WTC11 (cell line): ENCODE results near the gene STX5. TPM values are rescaled to one million over a fixed set of nuclear protein-coding genes. Genes with fewer than 3 reads are reported as not detected.

Experiments
- ATAC-seq: fragments of 200-7000 bp; cut with Tn5 transposase; 2 replicates; pipeline ENCODE4 v1.10.0; 2021; ENCODE audit warnings: mild to moderate bottlenecking, moderate library complexity
- CTCF ChIA-PET: fragments of 300-600 bp; sonication (Branson Sonifier 250); formaldehyde crosslinking; loops from one replicate; lab custom pipeline; 2021; ENCODE audit warnings: antibody characterized with exemption; lab: Charles Lee
- POLR2A ChIA-PET: fragments of 350-600 bp; sonication (Branson Sonifier 250); formaldehyde crosslinking; loops from one replicate; lab custom pipeline; 2021; ENCODE audit warnings: antibody characterized with exemption; lab: Charles Lee
- DNase-seq: peaks from one replicate; pipeline ENCODE4 v3.0.0; 2021; ENCODE audit warnings: low spot score
- H3K27ac Mint-ChIP-seq: 2 replicates; pipeline ENCODE4 v1.8.0; 2021; ENCODE audit warnings: mixed read lengths
- H3K27me3 Mint-ChIP-seq: 2 replicates; pipeline ENCODE4 v1.8.0; 2021; ENCODE audit warnings: low read depth, mild to moderate bottlenecking, moderate library complexity, mixed read lengths
- H3K36me3 Mint-ChIP-seq: 2 replicates; pipeline ENCODE4 v1.8.0; 2021; ENCODE audit warnings: mixed read lengths
- H3K4me1 Mint-ChIP-seq: 2 replicates; pipeline ENCODE4 v1.8.0; 2022; ENCODE audit warnings: mixed read lengths
- H3K4me3 Mint-ChIP-seq: 2 replicates; pipeline ENCODE4 v1.8.0; 2021; ENCODE audit warnings: mild to moderate bottlenecking, moderate library complexity, mixed read lengths
- H3K9me3 Mint-ChIP-seq: 2 replicates; pipeline ENCODE4 v1.8.0; 2021; ENCODE audit warnings: mixed read lengths
- ARID4B ChIP-seq: sonication (generic); formaldehyde crosslinking; IDR thresholded peaks from 2 replicates; pipeline ENCODE4 v1.8.0; 2023; ENCODE audit warnings: missing genetic modification reagents, mild to moderate bottlenecking, borderline replicate concordance
- ATF3 ChIP-seq: sonication (generic); formaldehyde crosslinking; conservative IDR thresholded peaks from 2 replicates; pipeline ENCODE4 v1.8.1; 2022; ENCODE audit warnings: mild to moderate bottlenecking, missing genetic modification reagents
- CDX4 ChIP-seq: fragments of 250-450 bp; sonication (Bioruptor Pico); IDR thresholded peaks from 2 replicates; pipeline ENCODE4 v1.9.0; 2021; ENCODE audit warnings: moderate library complexity, mild to moderate bottlenecking, inconsistent platforms, borderline replicate concordance
- E2F4 ChIP-seq: sonication (generic); formaldehyde crosslinking; IDR thresholded peaks from 2 replicates; pipeline ENCODE4 v1.8.1; 2022; ENCODE audit warnings: low read depth, mild to moderate bottlenecking, moderate library complexity, missing genetic modification reagents, borderline replicate concordance
- EMX1 ChIP-seq: fragments of 250-450 bp; sonication (Bioruptor Pico); IDR thresholded peaks from 2 replicates; pipeline ENCODE4 v1.8.0; 2021; ENCODE audit warnings: mild to moderate bottlenecking
- FOXP1 ChIP-seq: sonication (generic); formaldehyde crosslinking; IDR thresholded peaks from 2 replicates; pipeline ENCODE4 v1.8.0; 2022; ENCODE audit warnings: missing genetic modification reagents, mild to moderate bottlenecking, moderate library complexity, borderline replicate concordance
- KAT7 ChIP-seq: sonication (generic); formaldehyde crosslinking; IDR thresholded peaks from 2 replicates; pipeline ENCODE4 v1.8.1; 2023; ENCODE audit warnings: missing genetic modification reagents, mild to moderate bottlenecking, borderline replicate concordance
- MLX ChIP-seq: sonication (generic); formaldehyde crosslinking; IDR thresholded peaks from 2 replicates; pipeline ENCODE4 v1.8.1; 2023; ENCODE audit warnings: mild to moderate bottlenecking, missing genetic modification reagents, moderate library complexity
- NFATC4 ChIP-seq: fragments of 250-450 bp; sonication (Bioruptor Pico); IDR thresholded peaks from 2 replicates; pipeline ENCODE4 v1.9.0; 2021; ENCODE audit warnings: mild to moderate bottlenecking
- NFE2L1 ChIP-seq: sonication (generic); formaldehyde crosslinking; IDR thresholded peaks from 2 replicates; pipeline ENCODE4 v1.8.1; 2023; ENCODE audit warnings: missing genetic modification reagents
- NFYB ChIP-seq: sonication (generic); formaldehyde crosslinking; conservative IDR thresholded peaks from 2 replicates; pipeline ENCODE4 v1.8.0; 2022; ENCODE audit warnings: low read depth, missing genetic modification reagents
- NR3C1 ChIP-seq: sonication (generic); formaldehyde crosslinking; conservative IDR thresholded peaks from 2 replicates; pipeline ENCODE4 v1.8.1; 2023; ENCODE audit warnings: low read depth, mild to moderate bottlenecking, missing genetic modification reagents
- RELA ChIP-seq: sonication (generic); formaldehyde crosslinking; IDR thresholded peaks from 2 replicates; pipeline ENCODE4 v1.8.1; 2022; ENCODE audit warnings: missing genetic modification reagents, mild to moderate bottlenecking, borderline replicate concordance
- RORB ChIP-seq: fragments of 250-450 bp; sonication (Bioruptor Pico); IDR thresholded peaks from 2 replicates; pipeline ENCODE4 v1.9.0; 2021; ENCODE audit warnings: mild to moderate bottlenecking
- TP53 ChIP-seq: sonication (generic); formaldehyde crosslinking; IDR thresholded peaks from 2 replicates; pipeline ENCODE4 v1.8.1; 2023; ENCODE audit warnings: mild to moderate bottlenecking, missing genetic modification reagents
- USF2 ChIP-seq: sonication (generic); formaldehyde crosslinking; IDR thresholded peaks from 2 replicates; pipeline ENCODE4 v1.8.1; 2023; ENCODE audit warnings: mild to moderate bottlenecking, missing genetic modification reagents, moderate library complexity
- ZNF219 ChIP-seq: sonication (generic); formaldehyde crosslinking; IDR thresholded peaks from 2 replicates; pipeline ENCODE4 v1.8.0; 2023; ENCODE audit warnings: missing genetic modification reagents, mild to moderate bottlenecking, borderline replicate concordance
- ZNF232 ChIP-seq: sonication (generic); formaldehyde crosslinking; IDR thresholded peaks from 2 replicates; pipeline ENCODE4 v1.8.0; 2022; ENCODE audit warnings: mild to moderate bottlenecking, missing genetic modification reagents
- ZNF396 ChIP-seq: fragments of 250-450 bp; sonication (Bioruptor Pico); IDR thresholded peaks from 2 replicates; pipeline ENCODE4 v1.8.0; 2021; ENCODE audit warnings: mild to moderate bottlenecking, moderate library complexity, borderline replicate concordance
- ZNF416 ChIP-seq: fragments of 250-450 bp; sonication (Bioruptor Pico); IDR thresholded peaks from 2 replicates; pipeline ENCODE4 v1.9.0; 2021; ENCODE audit warnings: mild to moderate bottlenecking, inconsistent platforms
- ZNF671 ChIP-seq: fragments of 250-450 bp; sonication (Bioruptor Pico); IDR thresholded peaks from 2 replicates; pipeline ENCODE4 v1.8.0; 2021; ENCODE audit warnings: mild to moderate bottlenecking
- total RNA-seq: library from RNA; stranded (reverse); gene quantifications from 3 replicates; pipeline ENCODE4 v1.2.3, GENCODE V29; 2021

Gene STX5
- total RNA-seq, 1 experiment from 2014 or later: 30.2 TPM

- peak; percentile 68; the same call in 1 of the 2 replicates for TF ChIP-seq ARID4B (CRISPR knock-in tag)
- TF ChIP-seq ZNF416: no peak
- 0 out of 2 replicates have a peak, but pooled peaks have one; percentile 3 for TF ChIP-seq ZNF232 (CRISPR knock-in tag)
Measured at GRCh38 chr11:62856333-62856895, 24.6 kb upstream of the STX5 start (continued).

- H3K36me3 Mint-ChIP-seq: peaks cover 57% of the 10 kb centered on the region
- 0 out of 2 replicates have a peak, but pooled peaks cover 4% of the 10 kb centered on the region for H3K27me3 Mint-ChIP-seq
- ATAC-seq (peak; percentile 73), DNase-seq (peak; percentile 98)
- ChIA-PET POLR2A (interaction anchor here (0.9 to 3.9 kb wide), 18 partner anchors 9 to 191 kb away, joined by 3 to 69 read pairs (median 5); partner anchors contain the start of genes C11orf98, CSKMT, LBHD1 and NXF1), CTCF (interaction anchor here (0.7 to 1.6 kb wide), 5 partner anchors 14 to 69 kb away, joined by 3 to 11 read pairs (median 4); partner anchors contain the start of genes STX5, TEX54 and TMEM179B)
- peaks cover 60% of the 10 kb centered on the region for H3K4me1 Mint-ChIP-seq
- peak overlapping the region; percentile 99 for H3K27ac Mint-ChIP-seq
- peak overlapping the region; percentile 99 for H3K4me3 Mint-ChIP-seq
- H3K9me3 Mint-ChIP-seq: no peaks in the 10 kb centered on the region
- no peak for TF ChIP-seq NR3C1 (CRISPR knock-in tag)
- no peak; the same call in 1 of the 2 replicates for TF ChIP-seq EMX1
- TF ChIP-seq RELA (CRISPR knock-in tag): peak; percentile 72; the same call in 1 of the 2 replicates
- peak; percentile 87 for TF ChIP-seq E2F4 (CRISPR knock-in tag)
- TF ChIP-seq FOXP1 (CRISPR knock-in tag): peak; percentile 93
- peak; percentile 71; the same call in 1 of the 2 replicates for TF ChIP-seq KAT7 (CRISPR knock-in tag)
- TF ChIP-seq ARID4B (CRISPR knock-in tag): 0 out of 2 replicates have a peak, but pooled peaks have one; percentile 15
- no peak for TF ChIP-seq CDX4 (CRISPR knock-in tag)
- TF ChIP-seq ZNF671 (CRISPR knock-in tag): no peak
- TF ChIP-seq ZNF219 (CRISPR knock-in tag): 0 out of 2 replicates have a peak, but pooled peaks have one; percentile 51
- TF ChIP-seq RORB (CRISPR knock-in tag): 0 out of 2 replicates have a peak, but pooled peaks have one; percentile 6
- TF ChIP-seq ZNF396 (CRISPR knock-in tag): no peak
- TF ChIP-seq USF2 (CRISPR knock-in tag): peak; percentile 44; the same call in 1 of the 2 replicates
- TF ChIP-seq MLX (CRISPR knock-in tag): no peak
- TF ChIP-seq ATF3 (CRISPR knock-in tag): no peak
- peak; percentile 89 for TF ChIP-seq NFATC4 (CRISPR knock-in tag)
- TF ChIP-seq NFYB: 0 out of 2 replicates have a peak, but pooled peaks have one; percentile 7
- peak; percentile 88 for TF ChIP-seq NFE2L1 (CRISPR knock-in tag)
- peak; percentile 30; the same call in 1 of the 2 replicates for TF ChIP-seq TP53 (CRISPR knock-in tag)
Measured at GRCh38 chr11:62855571-62856332, 23.9 kb upstream of the STX5 start.
